ENCODE measurements around the gene FOXO1.

The FOXO1 gene

GRCh38 chr13:40572961-40573360 is 93.5 kb downstream of the FOXO1 start:
- no peak for DNase-seq

GRCh38 chr13:40571338-40571963 is 95.0 kb downstream of the FOXO1 start:
- DNase-seq = no peak

- no peak for DNase-seq
These were observed 95.5 kb downstream of the FOXO1 start for GRCh38 chr13:40570930-40571329.

GRCh38 chr13:40569024-40569350 is 97.5 kb downstream of the FOXO1 start:
- DNase-seq = no peak

- no peak for DNase-seq
These were observed 98.0 kb downstream of the FOXO1 start for GRCh38 chr13:40568246-40569023.

- no peak for DNase-seq
These were observed 99.6 kb downstream of the FOXO1 start for GRCh38 chr13:40566811-40567210.

- DNase-seq = no peak
These were observed 100.9 kb downstream of the FOXO1 start for GRCh38 chr13:40565282-40566148.

- no peak for DNase-seq
These were observed 102.0 kb downstream of the FOXO1 start for GRCh38 chr13:40564342-40565001.

GRCh38 chr13:40563350-40564125 is 102.9 kb downstream of the FOXO1 start:
- DNase-seq = no peak

GRCh38 chr13:40562975-40563349 is 103.5 kb downstream of the FOXO1 start:
- no peak for DNase-seq

- DNase-seq = no peak
These were observed 106.5 kb downstream of the FOXO1 start for GRCh38 chr13:40559915-40560314.

- DNase-seq = no peak
These were observed 107.8 kb downstream of the FOXO1 start for GRCh38 chr13:40558656-40559055.

- no peak for DNase-seq
These were observed 110.0 kb downstream of the FOXO1 start for GRCh38 chr13:40556453-40556852.

GRCh38 chr13:40553356-40553755 is 113.1 kb downstream of the FOXO1 start:
- DNase-seq = no peak

GRCh38 chr13:40552895-40553294 is 113.5 kb downstream of the FOXO1 start:
- no peak for DNase-seq

GRCh38 chr13:40550130-40550529 is 116.3 kb downstream of the FOXO1 start:
- no peak for DNase-seq

- no peak for DNase-seq
These were observed 116.8 kb downstream of the FOXO1 start for GRCh38 chr13:40549500-40550094.

- DNase-seq = no peak
These were observed 118.7 kb downstream of the FOXO1 start for GRCh38 chr13:40547591-40548315.

GRCh38 chr13:40546047-40546446 is 120.4 kb downstream of the FOXO1 start:
- no peak for DNase-seq

- DNase-seq = no peak
These were observed 126.0 kb downstream of the FOXO1 start for GRCh38 chr13:40540328-40541044.
